Mononuclear cell (primary cell): Measurements from ENCODE around the gene SLC35F1. TPM values are rescaled to one million over a fixed set of nuclear protein-coding genes. Genes with fewer than 3 reads are reported as not detected.

Source experiments
- H3K27me3 ChIP-seq: 2 replicates; pipeline ENCODE4 v1.6.0; 2011; ENCODE audit warnings: low read length, control low read depth; ENCODE audit not compliant: insufficient read depth
- H3K4me1 ChIP-seq: 2 replicates; pipeline ENCODE4 v1.5.1; 2011; ENCODE audit warnings: mild to moderate bottlenecking, low read length, control low read depth; ENCODE audit not compliant: insufficient read depth
- H3K4me3 ChIP-seq: 2 replicates; pipeline ENCODE4 v1.5.1; 2011; ENCODE audit warnings: mild to moderate bottlenecking, low read length, moderate library complexity
- H3K9me3 ChIP-seq: 2 replicates; pipeline ENCODE4 v1.5.1; 2011; ENCODE audit warnings: low read depth, mild to moderate bottlenecking, control low read depth, low read length
- total RNA-seq: library from RNA; depleted of rRNA; stranded (reverse); fragments of >200 nt; gene quantifications from one replicate; pipeline ENCODE4 v1.2.3, GENCODE V29; 2012

SLC35F1 gene
- total RNA-seq, 1 donor = not detected

- no peaks in the 10 kb centered on the region for H3K27me3 ChIP-seq
- H3K4me3 ChIP-seq = no peak overlapping the region
- no peaks in the 10 kb centered on the region for H3K9me3 ChIP-seq
- no peaks in the 10 kb centered on the region for H3K4me1 ChIP-seq
Observed at GRCh38 chr6:118101831-118102345, 194.8 kb downstream of the SLC35F1 start.

DNA sequence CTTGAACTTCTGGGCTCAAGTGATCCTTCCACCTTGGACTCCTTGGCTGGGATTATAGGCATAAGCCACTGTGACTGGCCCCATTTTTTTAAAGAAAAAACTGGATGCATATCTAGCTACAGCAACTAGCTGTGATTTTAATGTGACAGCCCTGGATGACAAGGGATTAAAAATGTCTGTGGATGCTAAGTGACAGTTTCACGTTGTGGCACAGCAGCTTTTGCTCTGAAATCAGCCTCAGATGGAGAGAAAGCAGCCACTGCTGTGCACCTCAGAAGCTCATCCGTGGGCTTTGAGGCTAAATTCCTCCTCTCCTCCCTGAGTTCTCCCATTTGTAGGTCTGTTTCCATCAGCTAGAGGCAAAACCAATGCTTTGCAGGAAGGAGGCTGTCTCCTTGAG is 195.3 kb downstream of the SLC35F1 start:
- Histone ChIP-seq H3K9me3 (no peaks in the 10 kb centered on the region), H3K4me3 (no peak overlapping the region), H3K4me1 (no peaks in the 10 kb centered on the region), H3K27me3 (no peaks in the 10 kb centered on the region)

DNA sequence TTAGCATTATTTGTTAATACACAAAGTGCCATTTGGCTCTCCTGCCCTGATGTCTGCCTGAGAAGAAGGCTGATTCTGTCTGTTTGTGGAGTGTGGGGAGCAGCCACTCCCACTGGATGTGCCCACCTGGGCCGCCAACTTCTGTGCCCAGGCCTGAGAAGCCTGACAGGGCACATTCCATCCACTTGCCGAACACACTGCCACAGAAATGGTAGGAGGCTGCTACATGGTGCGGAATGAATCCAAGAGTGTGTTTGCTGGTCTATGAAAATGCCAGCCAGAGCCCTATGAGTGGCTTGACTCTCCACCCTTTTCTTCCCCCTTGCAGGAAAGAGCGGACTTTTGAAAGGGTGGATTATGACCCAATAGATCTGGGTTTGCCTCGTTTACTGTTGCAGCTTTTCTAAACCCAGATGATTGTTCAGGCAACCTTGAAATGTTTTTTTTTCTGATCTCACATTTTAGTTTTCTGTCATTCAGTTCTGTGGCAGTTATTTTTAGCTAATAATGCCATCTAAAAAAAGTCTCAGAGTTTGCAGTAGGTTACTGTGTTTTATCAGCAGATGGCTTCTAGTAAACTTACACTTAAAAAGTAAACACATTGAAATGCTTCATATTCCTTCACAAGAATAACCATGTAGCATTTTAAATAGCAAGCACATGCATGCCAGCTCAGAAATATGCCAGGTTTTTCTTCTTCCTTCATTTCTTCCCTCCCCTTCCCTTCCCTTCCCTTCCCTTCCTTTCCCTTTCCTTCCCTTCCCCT is 196.5 kb downstream of the SLC35F1 start:
- Histone ChIP-seq H3K4me3 (no peak overlapping the region), H3K9me3 (no peaks in the 10 kb centered on the region), H3K4me1 (no peaks in the 10 kb centered on the region), H3K27me3 (no peaks in the 10 kb centered on the region)

- Histone ChIP-seq H3K9me3 (no peaks in the 10 kb centered on the region), H3K4me3 (no peak overlapping the region), H3K4me1 (no peaks in the 10 kb centered on the region), H3K27me3 (no peaks in the 10 kb centered on the region)
Observed at GRCh38 chr6:118122161-118122725, 215.2 kb downstream of the SLC35F1 start.

- Histone ChIP-seq H3K9me3 (no peaks in the 10 kb centered on the region), H3K4me3 (no peak overlapping the region), H3K4me1 (no peaks in the 10 kb centered on the region), H3K27me3 (no peaks in the 10 kb centered on the region)
Observed at GRCh38 chr6:118122801-118123200, 215.7 kb downstream of the SLC35F1 start.

DNA sequence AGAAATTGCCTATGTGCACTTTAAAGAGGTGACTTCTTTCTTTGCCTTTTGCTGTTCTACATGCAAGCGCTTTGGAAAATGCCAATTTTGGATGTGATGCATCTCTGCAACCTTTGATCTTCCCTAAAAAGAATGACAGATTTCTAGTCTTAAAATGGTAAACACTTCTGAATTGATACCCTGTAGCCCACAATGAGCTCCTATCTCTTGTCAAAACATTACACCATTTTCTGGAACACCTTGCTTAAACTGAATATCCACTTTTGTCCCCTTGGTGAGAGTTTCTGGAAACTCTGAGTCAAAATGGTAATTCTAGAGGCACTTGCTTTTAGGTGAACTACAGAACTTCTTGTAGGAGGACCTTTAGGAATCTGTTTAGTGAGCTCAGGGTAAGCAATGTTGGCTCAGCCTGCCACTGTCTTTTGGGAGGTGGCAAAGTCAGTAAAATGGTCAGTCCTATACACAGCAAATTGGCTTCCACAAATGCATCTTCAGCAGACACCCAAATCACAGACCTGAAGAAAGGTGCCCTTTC is 216.5 kb downstream of the SLC35F1 start:
- Histone ChIP-seq H3K9me3 (no peaks in the 10 kb centered on the region), H3K27me3 (no peaks in the 10 kb centered on the region), H3K4me1 (no peaks in the 10 kb centered on the region), H3K4me3 (no peak overlapping the region)

DNA sequence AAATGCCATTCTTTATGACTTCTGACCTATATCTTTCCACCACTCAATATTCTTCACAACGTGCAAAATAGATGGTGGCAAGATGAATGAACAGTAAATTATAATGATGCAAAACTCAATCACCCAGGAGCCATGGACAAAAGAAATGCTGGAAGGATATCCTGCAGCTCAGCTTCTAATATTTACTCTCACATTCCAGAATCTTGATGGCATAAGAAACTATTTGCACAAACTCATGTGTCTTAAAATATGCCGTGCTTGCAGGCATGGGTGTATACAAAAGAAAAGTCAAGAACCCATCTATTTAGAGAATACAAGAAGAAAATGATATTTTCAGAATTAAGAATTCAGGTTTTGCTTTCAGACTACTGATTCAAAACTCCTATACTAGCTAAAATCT is 217.8 kb downstream of the SLC35F1 start:
- no peaks in the 10 kb centered on the region for H3K4me1 ChIP-seq
- H3K9me3 ChIP-seq = no peaks in the 10 kb centered on the region
- no peak overlapping the region for H3K4me3 ChIP-seq
- no peaks in the 10 kb centered on the region for H3K27me3 ChIP-seq

- Histone ChIP-seq H3K27me3 (no peaks in the 10 kb centered on the region), H3K4me3 (no peak overlapping the region), H3K9me3 (no peaks in the 10 kb centered on the region), H3K4me1 (no peaks in the 10 kb centered on the region)
Observed at GRCh38 chr6:118128755-118129154, 221.7 kb downstream of the SLC35F1 start.

- no peak overlapping the region for H3K4me3 ChIP-seq
- H3K27me3 ChIP-seq = no peaks in the 10 kb centered on the region
- H3K4me1 ChIP-seq = no peaks in the 10 kb centered on the region
- H3K9me3 ChIP-seq = no peaks in the 10 kb centered on the region
Observed at GRCh38 chr6:118134206-118134605, 227.1 kb downstream of the SLC35F1 start.

- H3K4me1 ChIP-seq = no peaks in the 10 kb centered on the region
- H3K9me3 ChIP-seq = no peaks in the 10 kb centered on the region
- H3K4me3 ChIP-seq = no peak overlapping the region
- no peaks in the 10 kb centered on the region for H3K27me3 ChIP-seq
Observed at GRCh38 chr6:118134736-118135135, 227.7 kb downstream of the SLC35F1 start.

DNA sequence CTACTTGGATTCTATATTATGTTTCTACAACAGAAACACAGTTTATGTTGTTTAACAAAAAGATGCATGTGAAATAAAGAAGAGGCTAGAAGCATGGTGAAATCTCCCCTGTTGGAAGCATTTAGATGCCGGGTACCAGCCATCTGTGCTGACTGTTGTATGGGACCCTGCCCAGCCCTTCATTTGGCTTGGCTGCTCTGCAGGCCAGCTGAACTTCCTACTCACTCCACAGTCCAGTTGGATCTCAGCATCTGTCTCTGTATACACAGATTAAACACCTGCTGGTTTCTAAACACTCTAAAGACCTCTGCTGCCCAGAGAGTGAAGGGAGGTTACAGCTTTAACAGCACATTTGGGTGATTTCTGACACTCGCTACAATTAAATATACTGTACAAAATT is 228.3 kb downstream of the SLC35F1 start:
- no peaks in the 10 kb centered on the region for H3K27me3 ChIP-seq
- H3K4me1 ChIP-seq = no peaks in the 10 kb centered on the region
- no peak overlapping the region for H3K4me3 ChIP-seq
- H3K9me3 ChIP-seq = no peaks in the 10 kb centered on the region

GRCh38 chr6:118141211-118141610 is 234.1 kb downstream of the SLC35F1 start:
- Histone ChIP-seq H3K27me3 (no peaks in the 10 kb centered on the region), H3K9me3 (no peaks in the 10 kb centered on the region), H3K4me1 (no peaks in the 10 kb centered on the region), H3K4me3 (no peak overlapping the region)

GRCh38 chr6:118146584-118146983 is 239.5 kb downstream of the SLC35F1 start:
- H3K27me3 ChIP-seq = no peaks in the 10 kb centered on the region
- H3K9me3 ChIP-seq = no peaks in the 10 kb centered on the region
- H3K4me1 ChIP-seq = no peaks in the 10 kb centered on the region
- H3K4me3 ChIP-seq = no peak overlapping the region

DNA sequence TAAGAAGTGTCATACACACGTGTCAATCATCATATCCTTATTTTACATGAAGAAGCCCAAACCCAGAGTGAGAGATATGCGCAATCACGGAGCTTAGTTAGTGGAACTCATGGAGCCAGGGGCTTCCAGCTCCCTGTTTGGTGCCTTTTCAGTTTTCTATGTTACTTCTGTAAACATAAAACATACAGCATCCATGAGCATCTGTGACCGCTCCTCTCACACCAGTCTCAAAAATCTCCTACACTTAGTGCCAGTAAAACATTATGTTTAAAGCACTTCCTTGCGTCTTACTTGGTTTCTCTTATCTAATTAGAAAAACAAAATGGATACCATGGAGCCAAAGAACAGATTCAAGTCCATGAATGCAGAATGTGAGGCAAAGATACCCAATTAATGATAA is 240.4 kb downstream of the SLC35F1 start:
- Histone ChIP-seq H3K4me3 (no peak overlapping the region), H3K9me3 (no peaks in the 10 kb centered on the region), H3K4me1 (no peaks in the 10 kb centered on the region), H3K27me3 (no peaks in the 10 kb centered on the region)

DNA sequence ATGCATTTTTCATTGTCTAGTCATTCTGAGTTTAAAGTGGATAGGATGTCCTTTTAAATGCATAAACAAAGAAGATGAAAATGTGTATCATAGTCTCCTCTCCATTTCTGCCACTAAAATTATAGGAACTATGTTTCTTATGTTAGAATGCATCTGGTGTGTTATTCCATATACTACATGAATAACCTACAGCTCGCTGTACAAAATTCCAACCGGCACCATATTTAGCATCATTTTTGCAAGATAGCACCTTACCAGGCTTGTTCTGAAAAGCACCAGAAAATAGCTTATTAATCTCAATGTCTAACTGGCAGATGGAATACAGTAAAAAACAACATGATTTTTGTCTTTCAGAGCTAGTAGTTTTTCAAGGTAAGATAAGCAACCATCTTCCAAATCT is 241.5 kb downstream of the SLC35F1 start:
- no peaks in the 10 kb centered on the region for H3K27me3 ChIP-seq
- no peaks in the 10 kb centered on the region for H3K9me3 ChIP-seq

GRCh38 chr6:118152524-118152923 is 245.5 kb downstream of the SLC35F1 start:
- Histone ChIP-seq H3K9me3 (no peaks in the 10 kb centered on the region), H3K27me3 (no peaks in the 10 kb centered on the region), H3K4me1 (no peaks in the 10 kb centered on the region), H3K4me3 (no peak overlapping the region)

More for the DNA sequence above, 241.5 kb downstream of the SLC35F1 start:
- Histone ChIP-seq H3K4me1 (no peaks in the 10 kb centered on the region), H3K4me3 (no peak overlapping the region)
